ENCODE data around the gene PBX1.

DNA sequence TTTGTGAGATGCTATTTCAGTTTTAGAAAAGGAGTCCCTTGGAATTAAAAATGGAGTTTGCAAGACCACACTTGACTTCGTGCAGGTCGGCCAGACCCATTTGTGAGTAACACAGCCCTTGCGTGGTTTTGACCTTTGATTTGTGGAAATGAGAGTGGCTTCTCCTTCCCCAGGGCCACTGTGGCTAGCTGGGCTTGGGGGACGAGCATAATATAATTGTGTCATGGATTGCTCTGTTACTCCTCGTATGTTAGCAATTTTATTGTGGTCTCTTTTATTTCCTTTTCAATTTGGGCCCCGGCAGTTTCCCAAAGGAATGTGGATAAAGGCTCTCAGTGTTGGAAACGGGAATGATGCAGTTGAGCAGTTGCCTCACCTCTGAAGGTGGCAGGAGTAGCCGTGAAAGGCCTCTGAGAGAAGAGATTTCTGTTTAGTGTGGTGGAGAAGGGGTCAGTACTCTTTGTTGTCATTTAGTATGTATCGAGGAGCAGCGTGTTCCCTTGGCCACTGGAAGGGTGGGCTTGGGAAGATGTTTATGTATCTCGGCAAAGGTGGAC, 194.6 kb downstream of the PBX1 start:
- no peak for TF ChIP-seq CTCF (IDR thresholded peaks at IDR 0.05; ENCODE audit: low read depth, low read length, poor library complexity, severe bottlenecking)
- no peak for TF ChIP-seq EZH2phosphoT487 (IDR thresholded peaks at IDR 0.05; ENCODE audit: borderline replicate concordance, low read length)

All from DOHH2 (cell line).